ENCODE measurements around the gene SMIM41.

- TF ChIP-seq POLR2A (IDR thresholded peaks at IDR 0.05) (no peak), CTCF (IDR thresholded peaks at IDR 0.05) (no peak)
Observed at GRCh38 chr12:52141875-52142274, 62.4 kb downstream of the SMIM41 start.
